HepG2 (cell line): Measurements from ENCODE around the gene ARHGEF26. TPM values are rescaled to one million over a fixed set of nuclear protein-coding genes. Genes with fewer than 3 reads are reported as not detected.

Experiments used
- ATAC-seq: fragments of 200-7000 bp; cut with Tn5 transposase; 3 replicates; pipeline ENCODE4 v1.9.1; 2020; ENCODE audit warnings: mild to moderate bottlenecking, moderate library complexity
- BruUV-seq: library from RNA; stranded (reverse); fragments of 400-500 nt; replicated peaks from 2 replicates; lab custom pipeline; 2021; lab: Mats Ljungman, UMichigan
- CTCF ChIA-PET: fragments of 300-600 bp; formaldehyde crosslinking; extraction: SDS; loops from one replicate; lab custom pipeline; 2021; ENCODE audit warnings: low total read pairs, inconsistent platforms, low intra/inter-chr PET ratio; lab: Yijun Ruan, JAX
- POLR2A ChIA-PET: fragments of 350-600 bp; sonication (Branson Sonifier 250); formaldehyde crosslinking; loops from one replicate; lab custom pipeline; 2020; ENCODE audit warnings: antibody characterized with exemption, inconsistent platforms; lab: Yijun Ruan, JAX
- DNase-seq: peaks from one replicate; pipeline ENCODE4 v3.0.0-alpha.2; 2015; ENCODE audit warnings: low spot score
- FAIRE-seq: peaks from 3 replicates; lab custom pipeline; 2011; peaks lifted over from hg19 to GRCh38; lab: Jason Lieb, UNC
- H2AFZ ChIP-seq: one replicate; pipeline ENCODE4 v1.6.1; 2011; ENCODE audit warnings: low read length, inconsistent platforms
- H3K27ac ChIP-seq: fragments of 300-600 bp; 3 replicates; pipeline ENCODE4 v1.8.0; 2011; ENCODE audit warnings: mixed run types, mild to moderate bottlenecking, mixed read lengths, low read length, inconsistent platforms; ENCODE audit not compliant: insufficient read depth; ENCODE audit errors: extremely low read length
- H3K27me3 ChIP-seq, 2 experiments: fragments of 200-600 bp in 1 of 2; 2 replicates in 1 of 2; 3 replicates in 1 of 2; pipeline versions ENCODE4 v1.6.0 to v1.8.0; 2011; ENCODE audit warnings: low read length in 2 of 2, mild to moderate bottlenecking in 2 of 2, moderate library complexity in 2 of 2, inconsistent platforms in 1 of 2; ENCODE audit not compliant: insufficient read depth in 2 of 2, control insufficient read depth in 1 of 2
- H3K36me3 ChIP-seq, 2 experiments: fragments of 200-600 bp in 1 of 2; replicated peaks in 1 of 2; 2 replicates in 1 of 2; 3 replicates in 1 of 2; pipeline versions ENCODE4 v1.5.1 to v1.8.0; 2011; ENCODE audit warnings: low read length in 2 of 2, inconsistent platforms in 1 of 2; ENCODE audit not compliant: insufficient read depth in 2 of 2, control insufficient read depth in 1 of 2
- H3K4me1 ChIP-seq: 2 replicates; pipeline ENCODE4 v1.5.1; 2012; ENCODE audit warnings: low read length, inconsistent platforms; ENCODE audit not compliant: insufficient read depth
- H3K4me2 ChIP-seq: 2 replicates; pipeline ENCODE4 v1.6.0; 2011; ENCODE audit warnings: low read depth, low read length, inconsistent platforms
- H3K4me3 ChIP-seq, 3 experiments: fragments of 200-600 bp in 1 of 3; sonication (generic), shearing (Covaris generic) in 1 of 3; replicated peaks in 1 of 3; 2 replicates each; pipeline ENCODE4 v1.5.1; 2011 to 2016; ENCODE audit warnings: low read length in 3 of 3, inconsistent platforms in 2 of 3, low read depth in 2 of 3, mild to moderate bottlenecking in 2 of 3, control low read depth in 1 of 3, mixed read lengths in 1 of 3; ENCODE audit not compliant: insufficient read depth in 1 of 3
- H3K79me2 ChIP-seq: one replicate; pipeline ENCODE4 v1.6.1; 2011; ENCODE audit warnings: low read length, inconsistent platforms; ENCODE audit not compliant: insufficient read depth
- H3K9ac ChIP-seq: 2 replicates; pipeline ENCODE4 v1.6.0; 2011; ENCODE audit warnings: mild to moderate bottlenecking, low read depth, low read length, inconsistent platforms; ENCODE audit not compliant: insufficient read depth
- H3K9me3 ChIP-seq: 2 replicates; pipeline ENCODE4 v1.5.1; 2012; ENCODE audit warnings: mild to moderate bottlenecking, low read length
- H4K20me1 ChIP-seq: 2 replicates; pipeline ENCODE4 v1.6.0; 2011; ENCODE audit warnings: inconsistent platforms, mild to moderate bottlenecking, low read length, moderate library complexity; ENCODE audit not compliant: insufficient read depth
- AKAP8 ChIP-seq: sonication (generic); formaldehyde crosslinking; IDR thresholded peaks from 2 replicates; pipeline ENCODE4 v1.5.1; 2020; ENCODE audit warnings: mild to moderate bottlenecking, missing genetic modification reagents
- CERS6 ChIP-seq: sonication (generic); formaldehyde crosslinking; IDR thresholded peaks from 2 replicates; pipeline ENCODE4 v1.5.0; 2020; ENCODE audit warnings: missing genetic modification reagents
- ETV5 ChIP-seq: IDR thresholded peaks from 2 replicates; pipeline ENCODE4 v1.6.1; 2018; ENCODE audit warnings: missing biosample characterization, missing genetic modification reagents, inconsistent platforms, borderline replicate concordance
- HMG20B ChIP-seq: conservative IDR thresholded peaks from 2 replicates; pipeline ENCODE4 v1.6.1; 2016; ENCODE audit warnings: missing genetic modification reagents, missing compliant biosample characterization
- KDM6A ChIP-seq: IDR thresholded peaks from 2 replicates; pipeline ENCODE4 v1.6.1; 2016; ENCODE audit warnings: low read depth
- MED8 ChIP-seq: sonication (generic); formaldehyde crosslinking; IDR thresholded peaks from 2 replicates; pipeline ENCODE4 v1.8.1; 2023; ENCODE audit warnings: mild to moderate bottlenecking, missing genetic modification reagents; ENCODE audit not compliant: insufficient replicate concordance
- NFYB ChIP-seq: sonication (generic); formaldehyde crosslinking; IDR thresholded peaks from 2 replicates; pipeline ENCODE4 v1.4.0; 2020; ENCODE audit warnings: missing genetic modification reagents
- SMARCC2 ChIP-seq: fragments of 450-650 bp; IDR thresholded peaks from 2 replicates; pipeline ENCODE4 v1.6.1; 2017; ENCODE audit warnings: antibody characterized with exemption, mild to moderate bottlenecking
- SNRNP70 ChIP-seq: fragments of 200-400 bp; formaldehyde crosslinking; IDR thresholded peaks from 2 replicates; pipeline ENCODE4 v1.6.1; 2017; ENCODE audit warnings: mild to moderate bottlenecking, low read depth, low read length, moderate library complexity
- SOX13 ChIP-seq, 3 experiments: fragments of 450-650 bp in 1 of 3; sonication (generic) in 1 of 3; formaldehyde crosslinking in 1 of 3; IDR thresholded peaks in 2 of 3; conservative IDR thresholded peaks in 1 of 3; 2 replicates each; pipeline versions ENCODE4 v1.5.0 to v1.6.1; 2016 to 2020; ENCODE audit warnings: antibody characterized with exemption in 1 of 3, mild to moderate bottlenecking in 1 of 3, missing compliant biosample characterization in 1 of 3, missing genetic modification reagents in 1 of 3, moderate library complexity in 1 of 3
- ZFP36 ChIP-seq: fragments of 150-350 bp; IDR thresholded peaks from 2 replicates; pipeline ENCODE4 v1.6.1; 2018; ENCODE audit warnings: borderline replicate concordance, low read length, low read depth; ENCODE audit not compliant: partially characterized antibody
- ZNF138 ChIP-seq: sonication (generic); formaldehyde crosslinking; IDR thresholded peaks from 2 replicates; pipeline ENCODE4 v1.5.0; 2020; ENCODE audit warnings: mild to moderate bottlenecking, low read depth, missing genetic modification reagents
- ZNF260 ChIP-seq: sonication (generic); formaldehyde crosslinking; IDR thresholded peaks from 2 replicates; pipeline ENCODE4 v1.4.0; 2020; ENCODE audit warnings: missing genetic modification reagents, low read depth, mild to moderate bottlenecking, borderline replicate concordance
- ZNF546 ChIP-seq: sonication (generic); formaldehyde crosslinking; conservative IDR thresholded peaks from 2 replicates; pipeline ENCODE4 v1.8.1; 2023; ENCODE audit warnings: mild to moderate bottlenecking, missing genetic modification reagents
- ZNF556 ChIP-seq: sonication (generic); formaldehyde crosslinking; IDR thresholded peaks from 2 replicates; pipeline ENCODE4 v1.4.0; 2020; ENCODE audit warnings: mild to moderate bottlenecking, missing genetic modification reagents, borderline replicate concordance
- ZNF563 ChIP-seq: sonication (generic); formaldehyde crosslinking; IDR thresholded peaks from 2 replicates; pipeline ENCODE4 v1.8.0; 2022; ENCODE audit warnings: mild to moderate bottlenecking, moderate library complexity, missing genetic modification reagents
- ZNF749 ChIP-seq: sonication (generic); formaldehyde crosslinking; IDR thresholded peaks from 2 replicates; pipeline ENCODE4 v1.8.0; 2022; ENCODE audit warnings: mild to moderate bottlenecking, missing genetic modification reagents, moderate library complexity, borderline replicate concordance
- WGBS: methylation state at CpG from one replicate; pipeline ENCODE4 v1.1.6; 2017; ENCODE audit warnings: low lambda C conversion rate; 5-methylcytosine and 5-hydroxymethylcytosine counted together
- in situ Hi-C: cut with HindIII; loops from 2 replicates; pipeline ENCODE4 v1.10.0; 2017; ENCODE audit warnings: low pct_unique_long_range_greater_than_20kb; ENCODE audit not compliant: extremely low pct_ligation_motif_present
- intact Hi-C: fragments of 100-400 bp; cut with micrococcal nuclease; formaldehyde crosslinking; loops from one replicate; pipeline ENCODE4 v1.10.0; 2022; ENCODE audit not compliant: unreplicated experiment
- polyA plus RNA-seq, 8 experiments: library from polyadenylated mRNA; depleted of rRNA in 3 of 8; stranded (reverse) in 7 of 8; unstranded in 1 of 8; fragments of >200 nt; fragmentation: Illumina TruSeq in 4 of 8; extraction: Trizol in 4 of 8; gene quantifications; 2 replicates each; pipeline versions ENCODE4 v1.2.1 to v1.2.3, GENCODE V29; 2011 to 2016; ENCODE audit warnings: low read depth in 4 of 8, missing spikeins in 1 of 8, mixed read lengths in 1 of 8; ENCODE audit not compliant: insufficient read depth in 1 of 8
- total RNA-seq, 5 experiments: library from RNA; depleted of rRNA; stranded (reverse); fragments of >200 nt; fragmentation: Illumina TruSeq; extraction: Trizol; gene quantifications; 2 replicates each; pipeline ENCODE4 v1.2.3, GENCODE V29; 2016; ENCODE audit warnings: low read depth in 1 of 5

Gene ARHGEF26
- total and polyA plus RNA-seq, 2 of the 13 experiments (the other 11 are each of a cell fraction or from before 2014, with no cell fraction given): 0.74 to 6.1 TPM

DNA sequence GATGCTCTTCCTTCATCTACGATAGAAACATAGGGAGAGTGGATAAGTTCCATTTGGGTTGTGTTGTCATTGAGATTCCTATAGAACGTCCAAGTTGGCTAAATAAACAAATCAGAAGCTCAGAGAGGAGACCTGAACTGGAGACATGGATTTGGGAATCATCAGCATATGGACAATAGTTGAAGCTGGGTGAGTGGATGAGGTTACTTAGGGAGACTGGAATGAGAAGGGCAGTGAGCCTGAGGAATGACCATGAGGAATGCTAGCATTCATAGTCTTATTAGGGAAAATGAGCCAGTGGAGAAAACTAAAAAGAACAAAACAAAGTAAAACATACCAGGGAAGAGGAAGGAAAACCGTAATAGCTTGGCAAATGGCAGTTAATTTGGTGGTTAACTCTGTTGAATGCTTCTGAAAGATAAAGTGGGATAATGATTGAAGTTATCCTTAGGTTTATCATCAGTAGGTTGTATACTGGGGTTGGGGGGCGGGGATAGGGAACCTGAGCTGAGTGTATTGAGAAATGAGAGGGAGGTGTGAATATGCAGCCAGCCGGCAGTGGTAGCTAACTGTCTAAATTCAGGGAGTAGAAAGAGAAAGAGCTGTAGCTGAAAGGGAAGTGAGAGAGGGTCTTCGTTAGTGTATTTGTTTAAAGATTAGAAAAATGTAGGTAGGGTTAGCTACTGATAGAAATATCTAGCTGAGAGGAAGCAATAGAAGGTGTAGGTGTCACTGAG lies 74.6 kb downstream of the ARHGEF26 start:
- TF ChIP-seq SOX13 (IDR thresholded peaks at IDR 0.05) (no peak), SOX13 (CRISPR knock-in tag; conservative IDR thresholded peaks at IDR 0.05 in 1 of 2, IDR thresholded peaks at IDR 0.05 in 1 of 2) (no peak), ETV5 (CRISPR knock-in tag) (no peak), NFYB (CRISPR knock-in tag) (no peak), ZNF260 (CRISPR knock-in tag) (no peak), SMARCC2 (no peak)
- TF ChIP-seq, all 625 proteins: peak for 0
- FAIRE-seq (no peak), DNase-seq (no peak), ATAC-seq (no peak)
- H3K4me2 ChIP-seq: no peak overlapping the region
- H3K4me3 ChIP-seq: no peak overlapping the region
- H3K9ac ChIP-seq: no peak overlapping the region
- intact Hi-C loops (no loop called here), in situ Hi-C loops (no loop called here)
- H4K20me1 ChIP-seq: no peaks in the 10 kb centered on the region
- H3K4me1 ChIP-seq: no peaks in the 10 kb centered on the region
- no peaks in the 10 kb centered on the region for H3K27me3 ChIP-seq
- H3K27ac ChIP-seq: no peak overlapping the region
- ChIA-PET POLR2A (no interaction called here), CTCF (no interaction called here)
- no peaks in the 10 kb centered on the region for H3K79me2 ChIP-seq
- H3K9me3 ChIP-seq: no peaks in the 10 kb centered on the region
- 37% methylated on average over 6 of the region's 6 CpGs for WGBS
- H2AFZ ChIP-seq: no peak overlapping the region
- H3K36me3 ChIP-seq: 0 out of 5 replicates have a peak, but pooled peaks cover 0 to 1% of the 10 kb centered on the region in 2 experiments
- no TSS peak for BruUV-seq

- POLR2A ChIA-PET: no interaction called here
- CTCF ChIA-PET: no interaction called here
- no peak for ATAC-seq
- H3K27ac ChIP-seq: no peak overlapping the region
- H3K36me3 ChIP-seq: 0 out of 5 replicates have a peak, but pooled peaks cover 0 to 1% of the 10 kb centered on the region in 2 experiments
- H3K27me3 ChIP-seq: no peaks in the 10 kb centered on the region
- H3K9ac ChIP-seq: no peak overlapping the region
- BruUV-seq: no TSS peak
- no peak for FAIRE-seq
- H3K4me3 ChIP-seq: no peak overlapping the region
- no peak overlapping the region for H3K4me2 ChIP-seq
- H3K4me1 ChIP-seq: no peaks in the 10 kb centered on the region
- H2AFZ ChIP-seq: no peak overlapping the region
- intact Hi-C loops (no loop called here), in situ Hi-C loops (no loop called here)
- DNase-seq: no peak
- H4K20me1 ChIP-seq: no peaks in the 10 kb centered on the region
- WGBS: 65% methylated on average over 4 of the region's 4 CpGs
- H3K79me2 ChIP-seq: no peaks in the 10 kb centered on the region
- no peaks in the 10 kb centered on the region for H3K9me3 ChIP-seq
- no peak for TF ChIP-seq ZFP36
- no peak for TF ChIP-seq KDM6A (CRISPR knock-in tag)
- no peak for TF ChIP-seq ZNF563 (CRISPR knock-in tag)
- no peak for TF ChIP-seq AKAP8 (CRISPR knock-in tag)
- TF ChIP-seq MED8 (CRISPR knock-in tag): no peak
- TF ChIP-seq HMG20B (CRISPR knock-in tag): no peak
- TF ChIP-seq ZNF546 (CRISPR knock-in tag): no peak
- no peak for TF ChIP-seq ZNF556 (CRISPR knock-in tag)
- no peak for TF ChIP-seq CERS6 (CRISPR knock-in tag)
- TF ChIP-seq ZNF138 (CRISPR knock-in tag): no peak
- TF ChIP-seq ZNF749 (CRISPR knock-in tag): no peak
- TF ChIP-seq SNRNP70: no peak
Observed at GRCh38 chr3:154197751-154198150, 76.6 kb downstream of the ARHGEF26 start.
